Testis (tissue), 3 donors: ENCODE data around the gene MICA. TPM values are rescaled to one million over a fixed set of nuclear protein-coding genes. Genes with fewer than 3 reads are reported as not detected.
"Not testable (repeated sequence)": the region's sequence is repeated elsewhere in the genome, so short reads cannot be mapped to it uniquely, and the experiment has no call there.

Source experiments
- DNase-seq: peaks from one replicate; pipeline ENCODE4 v3.0.0-alpha.2; 2019
- H3K27ac ChIP-seq, 2 donors: fragments of 200-600 bp; sonication (generic); one replicate each; pipeline ENCODE4 v1.5.1; 2019
- H3K27me3 ChIP-seq: fragments of 200-600 bp; sonication (generic); one replicate; pipeline ENCODE4 v1.5.1; 2019
- H3K36me3 ChIP-seq: fragments of 200-600 bp; sonication (generic); one replicate; pipeline ENCODE4 v1.5.1; 2017; ENCODE audit warnings: low read depth; ENCODE audit errors: missing control alignments
- H3K4me1 ChIP-seq: fragments of 200-600 bp; sonication (generic); one replicate; pipeline ENCODE4 v1.5.1; 2019
- H3K4me3 ChIP-seq, 2 donors: fragments of 200-600 bp; sonication (generic); one replicate each; pipeline ENCODE4 v1.5.1; 2017 to 2019
- H3K9me3 ChIP-seq: fragments of 200-600 bp; sonication (generic); one replicate; pipeline ENCODE4 v1.5.1; 2017
- POLR2A ChIP-seq: fragments of 450-650 bp; IDR thresholded peaks from one replicate; pipeline ENCODE4 v1.6.1; 2017; ENCODE audit warnings: antibody characterized with exemption, mild to moderate bottlenecking, moderate library complexity
- WGBS, 2 donors: methylation state at CpG; one replicate each; pipeline ENCODE4 v1.1.5; 2018; 5-methylcytosine and 5-hydroxymethylcytosine counted together
- intact Hi-C: fragments of 100-400 bp; cut with DNase I; formaldehyde crosslinking; loops from one replicate; pipeline ENCODE4 v1.15.1; 2023; ENCODE audit warnings: low total_unique reads
- polyA plus RNA-seq: library from polyadenylated mRNA; stranded (reverse); fragments of 350-450 nt; fragmentation: Illumina TruSeq; extraction: RNeasy Lipid Tissue Mini Kit (QIAGEN cat#74804); gene quantifications from one replicate; pipeline ENCODE4 v1.2.3, GENCODE V29; 2014; ENCODE audit warnings: low read depth, low replicate concordance; ENCODE audit not compliant: insufficient read depth
- total RNA-seq, 2 donors: library from RNA; depleted of rRNA; stranded (reverse); fragments of >200 nt; gene quantifications; one replicate each; pipeline ENCODE4 v1.2.3, GENCODE V29; 2016
- TF ChIP-seq, protein P1 (sequence below), 3 experiments: fragments of 450-650 bp in 2 of 3; fragments of 200-600 bp in 1 of 3; sonication (generic) in 1 of 3; IDR thresholded peaks; one replicate each; pipeline ENCODE4 v1.5.1; 2016 to 2019; ENCODE audit warnings: antibody characterized with exemption in 3 of 3, mild to moderate bottlenecking in 2 of 3, moderate library complexity in 1 of 3

MICA gene
- total and polyA plus RNA-seq, 3 donors from 2014 or later = 18.2 to 28.2 (median 24.7) TPM

DNA sequence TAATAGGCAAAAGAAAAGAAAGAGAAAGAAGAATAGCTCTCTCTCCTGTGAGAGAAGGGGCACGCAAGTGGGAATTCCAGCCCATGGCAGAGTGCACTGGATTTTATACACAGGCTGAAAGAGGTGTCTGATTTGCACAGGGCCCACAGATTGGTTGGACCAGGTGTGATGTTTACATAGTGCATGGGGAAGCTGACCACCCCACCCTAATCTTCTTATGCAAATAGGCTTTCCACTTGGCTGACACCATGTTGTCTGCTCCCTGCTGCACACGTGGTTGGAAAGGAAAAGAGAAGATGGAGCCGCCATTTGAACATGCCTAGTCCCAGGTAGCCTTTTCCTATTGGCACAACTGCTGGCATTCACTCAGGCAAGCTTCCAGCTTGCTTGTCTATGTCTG lies 20.2 kb downstream of the MICA start:
- Histone ChIP-seq H3K27me3 (no peaks in the 10 kb centered on the region), H3K36me3 (no peaks in the 10 kb centered on the region), H3K9me3 (no peaks in the 10 kb centered on the region), H3K4me1 (no peaks in the 10 kb centered on the region), H3K4me3 (no peak overlapping the region), H3K27ac (no peak overlapping the region)
- TF ChIP-seq POLR2A = no peak
- TF ChIP-seq, protein P1, sequence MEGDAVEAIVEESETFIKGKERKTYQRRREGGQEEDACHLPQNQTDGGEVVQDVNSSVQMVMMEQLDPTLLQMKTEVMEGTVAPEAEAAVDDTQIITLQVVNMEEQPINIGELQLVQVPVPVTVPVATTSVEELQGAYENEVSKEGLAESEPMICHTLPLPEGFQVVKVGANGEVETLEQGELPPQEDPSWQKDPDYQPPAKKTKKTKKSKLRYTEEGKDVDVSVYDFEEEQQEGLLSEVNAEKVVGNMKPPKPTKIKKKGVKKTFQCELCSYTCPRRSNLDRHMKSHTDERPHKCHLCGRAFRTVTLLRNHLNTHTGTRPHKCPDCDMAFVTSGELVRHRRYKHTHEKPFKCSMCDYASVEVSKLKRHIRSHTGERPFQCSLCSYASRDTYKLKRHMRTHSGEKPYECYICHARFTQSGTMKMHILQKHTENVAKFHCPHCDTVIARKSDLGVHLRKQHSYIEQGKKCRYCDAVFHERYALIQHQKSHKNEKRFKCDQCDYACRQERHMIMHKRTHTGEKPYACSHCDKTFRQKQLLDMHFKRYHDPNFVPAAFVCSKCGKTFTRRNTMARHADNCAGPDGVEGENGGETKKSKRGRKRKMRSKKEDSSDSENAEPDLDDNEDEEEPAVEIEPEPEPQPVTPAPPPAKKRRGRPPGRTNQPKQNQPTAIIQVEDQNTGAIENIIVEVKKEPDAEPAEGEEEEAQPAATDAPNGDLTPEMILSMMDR (IDR thresholded peaks at IDR 0.05) = no peak
- DNase-seq = no peak
- intact Hi-C loops = no loop called here
- WGBS, 2 donors = 66 to 68% methylated on average over 3 of the region's 3 CpGs

DNA sequence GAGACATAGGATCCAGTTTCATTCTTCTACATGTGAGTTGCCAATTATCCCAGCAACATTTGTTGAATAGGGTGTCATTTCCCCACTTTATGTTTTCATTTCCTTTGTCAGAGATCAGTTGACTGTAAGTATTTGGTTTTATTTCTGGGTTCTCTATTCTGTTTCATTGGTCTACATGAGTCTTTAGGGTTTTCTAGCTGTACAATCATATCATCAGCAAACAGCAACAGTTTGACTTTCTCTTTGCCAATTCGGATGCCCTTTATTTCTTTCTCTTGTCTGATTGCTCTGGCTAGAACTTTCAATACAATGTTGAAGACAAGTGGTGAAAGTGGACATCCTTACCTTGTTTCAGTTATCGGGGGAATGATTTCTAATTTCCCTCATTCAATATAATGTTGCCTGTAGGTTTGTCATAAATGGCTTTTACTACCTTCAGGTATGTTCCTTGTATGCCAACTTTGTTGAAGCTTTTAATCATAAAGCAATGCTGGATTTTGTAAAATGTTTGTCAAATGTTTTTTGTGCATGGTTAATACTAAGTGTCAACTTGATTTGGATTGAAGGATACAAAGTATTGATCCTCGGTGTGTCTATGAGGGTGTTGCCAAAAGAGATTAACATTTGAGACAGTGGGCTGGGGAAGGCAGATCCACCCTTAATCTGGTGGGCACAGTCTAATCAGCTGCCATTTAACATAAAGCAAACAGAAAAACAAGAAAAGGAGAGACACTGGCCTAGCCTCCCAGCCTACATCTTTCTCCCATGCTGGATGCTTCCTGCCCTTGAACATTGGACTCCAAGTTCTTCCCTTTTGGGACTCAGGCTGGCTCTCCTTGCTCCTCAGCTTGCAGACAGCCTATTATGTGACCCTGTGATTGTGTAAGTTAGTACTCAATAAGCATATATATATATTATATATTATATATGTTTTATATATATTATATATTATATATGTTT lies 23.3 kb downstream of the MICA start:
- intact Hi-C loops = no loop called here
- TF ChIP-seq, protein P1 (IDR thresholded peaks at IDR 0.05) = no peak
- TF ChIP-seq POLR2A = no peak
- H3K9me3 ChIP-seq = no peaks in the 10 kb centered on the region
- WGBS, 2 donors = 48 to 62% methylated on average over 3 of the region's 3 CpGs
- no peak for DNase-seq
- no peaks in the 10 kb centered on the region for H3K27me3 ChIP-seq
- no peak overlapping the region for H3K27ac ChIP-seq
- no peaks in the 10 kb centered on the region for H3K36me3 ChIP-seq
- H3K4me3 ChIP-seq = no peak overlapping the region
- H3K4me1 ChIP-seq = no peaks in the 10 kb centered on the region

DNA sequence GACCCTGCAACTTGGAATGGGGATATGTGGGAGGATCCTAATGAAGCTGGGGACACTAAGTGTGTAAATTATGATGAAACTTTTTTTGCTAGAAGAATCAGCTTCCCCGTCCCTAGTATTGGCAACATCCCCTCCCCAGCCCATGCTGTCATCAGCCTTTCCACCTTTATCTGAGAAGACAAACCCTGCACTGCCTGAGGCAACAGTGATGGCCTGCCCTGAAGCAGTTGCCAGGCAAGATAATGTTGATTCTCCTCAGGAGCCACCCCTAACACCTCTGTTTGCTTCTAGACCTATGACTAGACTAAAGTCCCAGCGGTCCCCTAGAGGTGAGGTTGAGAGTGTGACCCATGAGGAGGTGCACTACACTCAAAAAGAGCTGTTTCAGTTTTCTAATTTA lies 27.1 kb downstream of the MICA start:
- TF ChIP-seq POLR2A = no peak
- TF ChIP-seq, protein P1 (IDR thresholded peaks at IDR 0.05) = no peak
- intact Hi-C loops = no loop called here
- 67 to 89% methylated on average over 2 of the region's 2 CpGs for WGBS, 2 donors
- Histone ChIP-seq H3K27me3 (no peaks in the 10 kb centered on the region), H3K9me3 (no peaks in the 10 kb centered on the region), H3K4me3 (no peak overlapping the region), H3K27ac (no peak overlapping the region), H3K36me3 (no peaks in the 10 kb centered on the region), H3K4me1 (no peaks in the 10 kb centered on the region)
- DNase-seq = no peak

DNA sequence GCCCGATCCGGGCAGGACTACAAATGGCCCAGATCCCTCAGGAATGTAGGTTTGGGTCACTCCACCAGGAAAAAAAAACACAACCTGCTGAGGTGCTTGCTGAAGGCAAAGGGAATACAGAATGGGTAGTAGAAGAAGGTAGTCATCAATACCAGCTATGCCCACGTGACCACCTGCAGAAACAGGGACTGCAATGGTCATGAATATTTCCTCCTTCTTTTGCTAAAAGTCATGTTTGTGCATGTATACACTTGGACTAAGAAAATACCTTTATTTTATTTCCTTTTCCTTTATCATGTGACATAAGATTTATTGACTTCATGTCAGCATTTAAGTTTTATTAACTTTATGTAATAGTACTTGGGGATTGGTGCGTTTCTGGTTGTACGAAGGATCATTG lies 31.7 kb downstream of the MICA start:
- H3K4me3 ChIP-seq, H3K36me3 ChIP-seq, H3K4me1 ChIP-seq, H3K27ac ChIP-seq, DNase-seq, H3K9me3 ChIP-seq, intact Hi-C loops, H3K27me3 ChIP-seq: not testable (repeated sequence)
- 73 to 82% methylated on average over 5 of the region's 5 CpGs for WGBS, 2 donors

DNA sequence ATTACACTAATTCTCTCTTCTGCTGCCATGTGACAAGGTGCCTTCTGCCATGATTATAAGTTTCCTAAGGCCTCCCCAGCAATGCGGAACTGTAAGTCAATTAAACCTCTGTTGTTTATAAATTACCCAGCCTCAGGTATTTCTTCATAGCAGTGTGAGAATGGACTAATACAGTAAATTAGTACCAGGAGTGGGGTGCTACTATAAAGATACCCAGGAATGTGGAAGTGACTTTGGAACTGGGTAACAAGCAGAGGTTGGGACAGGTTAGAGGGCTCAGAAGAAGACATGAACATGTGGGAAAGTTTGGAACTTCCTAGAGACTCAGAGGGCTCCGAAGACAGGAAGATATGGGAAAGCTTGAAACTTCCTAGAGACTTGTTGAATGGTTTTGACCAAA lies 34.8 kb downstream of the MICA start:
- TF ChIP-seq, protein P1 (IDR thresholded peaks at IDR 0.05) = no peak
- TF ChIP-seq POLR2A = no peak
- intact Hi-C loops = no loop called here
- WGBS, 2 donors = 78 to 97% methylated on average over 2 of the region's 2 CpGs
- H3K36me3 ChIP-seq = no peaks in the 10 kb centered on the region
- no peaks in the 10 kb centered on the region for H3K4me1 ChIP-seq
- no peaks in the 10 kb centered on the region for H3K9me3 ChIP-seq
- no peaks in the 10 kb centered on the region for H3K27me3 ChIP-seq
- DNase-seq = no peak
- no peak overlapping the region for H3K4me3 ChIP-seq
- no peak overlapping the region for H3K27ac ChIP-seq
